ENCODE measurements around the gene IL27RA.
A peak's percentile ranks its signal among the peaks of the same experiment; 100 is the strongest.

- TF ChIP-seq CTCF (conservative IDR thresholded peaks at IDR 0.05; ENCODE audit: low read depth, low read length) (no peak), POLR2A (IDR thresholded peaks at IDR 0.05; ENCODE audit: low read depth, low read length) (peak; percentile 85), RFX5 (IDR thresholded peaks at IDR 0.05; ENCODE audit: low read depth, low read length) (no peak), RAD21 (IDR thresholded peaks at IDR 0.05; ENCODE audit: low read length) (no peak), MAFK (IDR thresholded peaks at IDR 0.05; ENCODE audit: low read depth, low read length) (no peak), CEBPB (IDR thresholded peaks at IDR 0.05; ENCODE audit: low read depth, low read length) (no peak), MAZ (IDR thresholded peaks at IDR 0.05; ENCODE audit: borderline replicate concordance, low read depth, low read length) (peak; percentile 94), CHD1 (IDR thresholded peaks at IDR 0.05; ENCODE audit: low read depth, low read length) (no peak), MXI1 (IDR thresholded peaks at IDR 0.05; ENCODE audit: borderline replicate concordance, low read depth, low read length) (no peak), USF2 (IDR thresholded peaks at IDR 0.05; ENCODE audit: low read depth, low read length) (no peak), BHLHE40 (IDR thresholded peaks at IDR 0.05; ENCODE audit: low read depth, low read length) (no peak)
Observed at GRCh38 chr19:14005349-14006084, 26.0 kb upstream of the IL27RA start.

Measured in IMR-90 (cell line).